Measurements from ENCODE around the gene PLXDC1.

DNA sequence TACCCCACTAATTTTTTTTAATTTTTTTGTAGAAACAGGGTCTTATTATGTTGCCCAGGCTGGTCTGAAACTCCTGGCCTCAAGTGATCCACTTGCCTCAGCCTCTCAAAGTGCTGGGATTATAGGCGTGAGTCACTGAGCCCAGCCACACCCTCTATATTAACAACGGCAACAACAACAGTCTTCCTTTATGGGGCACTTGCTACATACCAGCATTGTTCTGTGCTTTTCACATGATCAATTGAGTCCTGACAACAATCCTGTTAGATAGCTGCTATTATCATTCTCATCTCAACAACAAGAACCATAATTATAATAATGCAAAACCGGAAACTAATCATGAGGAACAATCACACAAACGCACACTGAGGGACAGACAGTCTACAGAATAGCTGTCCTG is 27.1 kb upstream of the PLXDC1 start:
- TF ChIP-seq YY1 (IDR thresholded peaks at IDR 0.05; ENCODE audit: low read depth) = no peak
- no peak for TF ChIP-seq EP300 (IDR thresholded peaks at IDR 0.05; ENCODE audit: borderline replicate concordance)
- no peak for TF ChIP-seq CEBPB (IDR thresholded peaks at IDR 0.05)
- TF ChIP-seq TEAD4 (IDR thresholded peaks at IDR 0.05) = no peak
- TF ChIP-seq, protein P1, sequence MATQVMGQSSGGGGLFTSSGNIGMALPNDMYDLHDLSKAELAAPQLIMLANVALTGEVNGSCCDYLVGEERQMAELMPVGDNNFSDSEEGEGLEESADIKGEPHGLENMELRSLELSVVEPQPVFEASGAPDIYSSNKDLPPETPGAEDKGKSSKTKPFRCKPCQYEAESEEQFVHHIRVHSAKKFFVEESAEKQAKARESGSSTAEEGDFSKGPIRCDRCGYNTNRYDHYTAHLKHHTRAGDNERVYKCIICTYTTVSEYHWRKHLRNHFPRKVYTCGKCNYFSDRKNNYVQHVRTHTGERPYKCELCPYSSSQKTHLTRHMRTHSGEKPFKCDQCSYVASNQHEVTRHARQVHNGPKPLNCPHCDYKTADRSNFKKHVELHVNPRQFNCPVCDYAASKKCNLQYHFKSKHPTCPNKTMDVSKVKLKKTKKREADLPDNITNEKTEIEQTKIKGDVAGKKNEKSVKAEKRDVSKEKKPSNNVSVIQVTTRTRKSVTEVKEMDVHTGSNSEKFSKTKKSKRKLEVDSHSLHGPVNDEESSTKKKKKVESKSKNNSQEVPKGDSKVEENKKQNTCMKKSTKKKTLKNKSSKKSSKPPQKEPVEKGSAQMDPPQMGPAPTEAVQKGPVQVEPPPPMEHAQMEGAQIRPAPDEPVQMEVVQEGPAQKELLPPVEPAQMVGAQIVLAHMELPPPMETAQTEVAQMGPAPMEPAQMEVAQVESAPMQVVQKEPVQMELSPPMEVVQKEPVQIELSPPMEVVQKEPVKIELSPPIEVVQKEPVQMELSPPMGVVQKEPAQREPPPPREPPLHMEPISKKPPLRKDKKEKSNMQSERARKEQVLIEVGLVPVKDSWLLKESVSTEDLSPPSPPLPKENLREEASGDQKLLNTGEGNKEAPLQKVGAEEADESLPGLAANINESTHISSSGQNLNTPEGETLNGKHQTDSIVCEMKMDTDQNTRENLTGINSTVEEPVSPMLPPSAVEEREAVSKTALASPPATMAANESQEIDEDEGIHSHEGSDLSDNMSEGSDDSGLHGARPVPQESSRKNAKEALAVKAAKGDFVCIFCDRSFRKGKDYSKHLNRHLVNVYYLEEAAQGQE (IDR thresholded peaks at IDR 0.05; ENCODE audit: low read depth) = no peak
- TF ChIP-seq, protein P2, sequence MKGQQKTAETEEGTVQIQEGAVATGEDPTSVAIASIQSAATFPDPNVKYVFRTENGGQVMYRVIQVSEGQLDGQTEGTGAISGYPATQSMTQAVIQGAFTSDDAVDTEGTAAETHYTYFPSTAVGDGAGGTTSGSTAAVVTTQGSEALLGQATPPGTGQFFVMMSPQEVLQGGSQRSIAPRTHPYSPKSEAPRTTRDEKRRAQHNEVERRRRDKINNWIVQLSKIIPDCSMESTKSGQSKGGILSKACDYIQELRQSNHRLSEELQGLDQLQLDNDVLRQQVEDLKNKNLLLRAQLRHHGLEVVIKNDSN (IDR thresholded peaks at IDR 0.05) = no peak
- TF ChIP-seq NFIC (IDR thresholded peaks at IDR 0.05) = no peak
- TF ChIP-seq RAD21 (IDR thresholded peaks at IDR 0.05; ENCODE audit: low read depth) = no peak
- no peak for TF ChIP-seq TCF12 (IDR thresholded peaks at IDR 0.05; ENCODE audit: low read depth)
- TF ChIP-seq MAX (IDR thresholded peaks at IDR 0.05) = no peak
- TF ChIP-seq TAF1 (IDR thresholded peaks at IDR 0.05; ENCODE audit: low read depth) = no peak
